Loucy (cell line): Measurements from ENCODE around the gene RUNDC3A.

Source experiments
- H2AFZ ChIP-seq: fragments of 200-600 bp; sonication (generic); 2 replicates; pipeline ENCODE4 v1.6.0; 2016; ENCODE audit warnings: antibody characterized with exemption, mild to moderate bottlenecking, low read length, moderate library complexity
- H3F3A ChIP-seq: fragments of 200-600 bp; 2 replicates; pipeline ENCODE4 v1.6.0; 2016; ENCODE audit warnings: antibody characterized with exemption, low read depth, mild to moderate bottlenecking
- H3K27me3 ChIP-seq: fragments of 200-600 bp; sonication (generic); 2 replicates; pipeline ENCODE4 v1.6.1; 2014; ENCODE audit warnings: low read length, mild to moderate bottlenecking; ENCODE audit not compliant: insufficient read depth, poor library complexity, severe bottlenecking
- H3K36me3 ChIP-seq: fragments of 200-600 bp; sonication (generic); 2 replicates; pipeline ENCODE4 v1.6.1; 2016; ENCODE audit warnings: low read length; ENCODE audit not compliant: insufficient read depth
- H3K4me1 ChIP-seq: fragments of 200-600 bp; sonication (generic); 2 replicates; pipeline ENCODE4 v1.5.1; 2014; ENCODE audit warnings: low read length, mild to moderate bottlenecking; ENCODE audit not compliant: insufficient read depth, poor library complexity, severe bottlenecking
- H3K4me2 ChIP-seq: fragments of 200-600 bp; sonication (generic); 2 replicates; pipeline ENCODE4 v1.6.0; 2014; ENCODE audit warnings: antibody characterized with exemption, low read length, low read depth, mild to moderate bottlenecking; ENCODE audit not compliant: poor library complexity, severe bottlenecking
- H3K4me3 ChIP-seq: fragments of 200-600 bp; sonication (generic); 2 replicates; pipeline ENCODE4 v1.5.1; 2014; ENCODE audit warnings: low read length, mild to moderate bottlenecking, mixed read lengths; ENCODE audit not compliant: poor library complexity, severe bottlenecking
- H3K79me2 ChIP-seq: fragments of 200-600 bp; sonication (generic); 2 replicates; pipeline ENCODE4 v1.6.1; 2014; ENCODE audit warnings: low read length; ENCODE audit not compliant: insufficient read depth
- H3K9ac ChIP-seq: fragments of 200-600 bp; sonication (generic); 2 replicates; pipeline ENCODE4 v1.6.0; 2014; ENCODE audit warnings: mild to moderate bottlenecking, low read depth, low read length, moderate library complexity; ENCODE audit not compliant: poor library complexity, severe bottlenecking
- H3K9me2 ChIP-seq: fragments of 200-600 bp; sonication (generic); replicated peaks from 2 replicates; pipeline ENCODE4 v1.6.1; 2016; ENCODE audit warnings: low read depth, low read length, mixed read lengths
- H3K9me3 ChIP-seq: fragments of 200-600 bp; sonication (generic); 2 replicates; pipeline ENCODE4 v1.6.1; 2014; ENCODE audit warnings: mild to moderate bottlenecking, antibody characterized with exemption, low read length, low read depth; ENCODE audit not compliant: insufficient read depth
- H4K20me1 ChIP-seq: fragments of 200-600 bp; sonication (generic); 2 replicates; pipeline ENCODE4 v1.6.0; 2014; ENCODE audit warnings: antibody characterized with exemption, low read length, mild to moderate bottlenecking; ENCODE audit not compliant: insufficient read depth, poor library complexity, severe bottlenecking
- EZH2phosphoT487 ChIP-seq: fragments of 200-600 bp; IDR thresholded peaks from 2 replicates; pipeline ENCODE4 v1.6.1; 2018; ENCODE audit warnings: antibody characterized with exemption, mild to moderate bottlenecking, moderate library complexity, borderline replicate concordance
- TF ChIP-seq, protein P1 (sequence below): fragments of 200-600 bp; sonication (generic); conservative IDR thresholded peaks from 2 replicates; pipeline ENCODE4 v1.5.1; 2014; ENCODE audit warnings: mild to moderate bottlenecking, antibody characterized with exemption, low read length

The RUNDC3A gene

DNA sequence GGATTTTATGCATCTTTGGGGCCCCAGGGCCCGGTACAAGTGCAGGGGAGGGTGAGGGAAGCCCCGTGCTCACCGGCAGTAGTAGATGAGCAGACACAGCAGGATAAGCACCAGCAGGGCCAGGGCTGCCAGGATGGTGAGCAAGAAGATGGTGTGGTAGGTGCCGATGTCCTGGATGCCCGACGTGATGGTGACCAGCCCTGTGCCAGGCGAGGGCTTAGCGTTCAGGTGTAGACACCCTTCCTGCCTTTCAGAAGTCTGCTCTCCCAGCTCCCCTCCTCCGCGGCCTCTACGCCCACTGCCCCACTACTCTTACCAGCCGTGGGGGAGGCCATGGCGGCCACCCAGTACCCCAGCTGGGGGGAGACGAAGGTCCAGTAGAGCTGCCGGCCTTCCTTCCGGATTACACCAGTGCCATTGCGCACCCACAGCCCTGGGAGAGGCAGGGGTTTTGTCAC, 47.3 kb downstream of the RUNDC3A start:
- Histone ChIP-seq H3K36me3 (no peaks in the 10 kb centered on the region), H3K4me1 (no peaks in the 10 kb centered on the region), H2AFZ (no peak overlapping the region), H3K4me2 (no peak overlapping the region), H3K27me3 (no peaks in the 10 kb centered on the region), H3K9me3 (no peaks in the 10 kb centered on the region), H3K9ac (no peak overlapping the region), H3K79me2 (no peaks in the 10 kb centered on the region), H4K20me1 (no peaks in the 10 kb centered on the region), H3F3A (no peaks in the 10 kb centered on the region), H3K4me3 (no peak overlapping the region), H3K9me2 (no peaks in the 10 kb centered on the region)
- TF ChIP-seq, protein P1, sequence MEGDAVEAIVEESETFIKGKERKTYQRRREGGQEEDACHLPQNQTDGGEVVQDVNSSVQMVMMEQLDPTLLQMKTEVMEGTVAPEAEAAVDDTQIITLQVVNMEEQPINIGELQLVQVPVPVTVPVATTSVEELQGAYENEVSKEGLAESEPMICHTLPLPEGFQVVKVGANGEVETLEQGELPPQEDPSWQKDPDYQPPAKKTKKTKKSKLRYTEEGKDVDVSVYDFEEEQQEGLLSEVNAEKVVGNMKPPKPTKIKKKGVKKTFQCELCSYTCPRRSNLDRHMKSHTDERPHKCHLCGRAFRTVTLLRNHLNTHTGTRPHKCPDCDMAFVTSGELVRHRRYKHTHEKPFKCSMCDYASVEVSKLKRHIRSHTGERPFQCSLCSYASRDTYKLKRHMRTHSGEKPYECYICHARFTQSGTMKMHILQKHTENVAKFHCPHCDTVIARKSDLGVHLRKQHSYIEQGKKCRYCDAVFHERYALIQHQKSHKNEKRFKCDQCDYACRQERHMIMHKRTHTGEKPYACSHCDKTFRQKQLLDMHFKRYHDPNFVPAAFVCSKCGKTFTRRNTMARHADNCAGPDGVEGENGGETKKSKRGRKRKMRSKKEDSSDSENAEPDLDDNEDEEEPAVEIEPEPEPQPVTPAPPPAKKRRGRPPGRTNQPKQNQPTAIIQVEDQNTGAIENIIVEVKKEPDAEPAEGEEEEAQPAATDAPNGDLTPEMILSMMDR: no peak
- no peak for TF ChIP-seq EZH2phosphoT487

DNA sequence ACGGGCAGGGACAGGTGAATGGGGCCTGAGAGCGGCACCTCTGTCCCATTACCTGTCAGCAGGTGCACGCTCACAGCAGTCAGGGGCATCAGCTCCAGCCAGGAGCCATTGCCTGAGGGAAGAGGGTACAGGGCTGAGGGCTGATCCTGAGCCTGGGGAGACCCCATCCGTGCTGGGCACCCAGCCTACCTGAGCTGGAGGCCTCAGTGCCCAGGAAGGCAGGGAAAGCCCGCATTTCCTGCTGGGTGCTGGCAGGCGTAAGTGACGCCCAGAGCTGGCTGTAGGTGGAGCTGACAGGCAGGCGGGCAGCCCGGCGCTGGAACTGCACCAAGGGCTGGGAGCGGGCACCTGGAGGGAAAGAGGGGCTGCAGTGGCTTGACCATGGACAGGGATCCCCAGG, 47.8 kb downstream of the RUNDC3A start:
- H3K4me2 ChIP-seq: no peak overlapping the region
- H3K4me3 ChIP-seq: no peak overlapping the region
- H3F3A ChIP-seq: no peaks in the 10 kb centered on the region
- no peaks in the 10 kb centered on the region for H3K4me1 ChIP-seq
- no peaks in the 10 kb centered on the region for H3K9me3 ChIP-seq
- H3K36me3 ChIP-seq: no peaks in the 10 kb centered on the region
- TF ChIP-seq EZH2phosphoT487: no peak
- TF ChIP-seq, protein P1: no peak
- H3K9me2 ChIP-seq: no peaks in the 10 kb centered on the region
- H2AFZ ChIP-seq: no peak overlapping the region
- no peaks in the 10 kb centered on the region for H3K79me2 ChIP-seq
- no peaks in the 10 kb centered on the region for H3K27me3 ChIP-seq
- no peak overlapping the region for H3K9ac ChIP-seq
- H4K20me1 ChIP-seq: no peaks in the 10 kb centered on the region

DNA sequence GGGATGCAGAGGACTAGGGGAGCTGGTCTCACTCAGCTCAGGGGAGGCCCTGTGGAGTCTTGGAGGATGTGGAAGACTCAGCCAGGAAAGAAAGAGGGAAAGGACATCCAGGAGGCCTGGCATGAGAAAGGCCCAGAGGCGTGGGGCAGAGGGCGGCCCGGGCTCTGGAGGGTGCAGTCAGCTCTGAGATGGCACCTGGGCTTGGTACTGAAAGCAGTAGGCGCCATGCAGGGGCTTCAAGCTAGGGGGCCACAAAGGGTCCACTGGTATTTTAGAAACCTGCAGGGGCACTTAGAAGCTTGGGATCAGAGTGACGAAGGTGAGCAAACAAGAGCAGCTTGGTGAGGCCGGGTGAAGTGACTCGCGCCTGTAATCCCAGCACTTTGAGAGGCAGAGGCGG, 49.7 kb downstream of the RUNDC3A start:
- H3K79me2 ChIP-seq: peaks cover 4% of the 10 kb centered on the region; the same call in 1 of the 2 replicates
- H3K9me3 ChIP-seq: no peaks in the 10 kb centered on the region
- no peak overlapping the region for H3K9ac ChIP-seq
- no peak overlapping the region for H3K4me3 ChIP-seq
- H3K36me3 ChIP-seq: no peaks in the 10 kb centered on the region
- H3K27me3 ChIP-seq: no peaks in the 10 kb centered on the region
- H3K4me1 ChIP-seq: peaks cover 6% of the 10 kb centered on the region
- no peaks in the 10 kb centered on the region for H3K9me2 ChIP-seq
- TF ChIP-seq, protein P1: no peak
- no peak for TF ChIP-seq EZH2phosphoT487
- no peaks in the 10 kb centered on the region for H4K20me1 ChIP-seq
- H3F3A ChIP-seq: no peaks in the 10 kb centered on the region
- H2AFZ ChIP-seq: no peak overlapping the region
- no peak overlapping the region for H3K4me2 ChIP-seq
